ENCODE measurements around the gene BCL2.

Gene BCL2

DNA sequence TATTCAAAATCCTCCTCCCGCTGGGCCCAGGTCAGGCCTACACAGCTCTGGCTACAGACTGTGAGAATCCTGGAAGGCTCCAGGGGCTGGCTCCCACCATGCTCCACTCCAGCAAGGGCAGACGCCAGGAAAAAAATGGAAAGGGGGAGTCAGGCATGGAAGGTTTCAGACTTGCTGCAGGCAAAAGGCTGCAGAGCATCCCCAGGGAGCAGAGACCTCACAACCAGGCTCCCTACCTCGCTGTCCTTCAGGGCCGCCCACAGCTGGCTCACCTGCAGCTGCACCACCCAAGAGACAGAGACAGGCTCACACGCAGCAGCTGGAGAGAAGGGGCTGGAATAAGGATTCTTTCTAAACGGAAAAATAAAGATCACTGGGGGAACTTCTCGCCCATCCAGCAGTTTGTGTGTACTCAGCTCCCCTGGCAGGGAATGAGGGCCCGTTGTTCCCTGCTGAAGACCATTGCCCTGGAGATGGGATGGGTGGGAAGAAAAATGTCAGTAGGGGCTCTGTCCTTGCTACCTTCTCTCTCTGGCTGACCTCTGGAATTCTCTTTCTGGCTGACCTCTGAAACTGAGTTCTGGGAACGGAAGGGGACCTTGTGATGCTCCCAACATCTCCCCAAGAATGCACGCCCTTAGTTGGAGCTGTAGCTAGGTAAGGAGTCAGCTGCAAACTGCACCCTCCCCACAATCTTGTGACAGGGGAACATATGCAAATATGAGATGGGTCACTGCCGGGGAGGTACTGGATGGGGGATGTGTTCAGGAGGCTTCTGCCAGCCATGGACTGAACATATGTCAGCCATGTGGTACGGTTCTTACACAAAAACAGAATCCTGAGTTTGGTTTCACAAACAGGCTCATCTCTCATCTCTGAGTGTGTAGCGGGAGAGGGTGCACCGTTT lies 34.5 kb downstream of the BCL2 start:
- DNase-seq, result no peak

DNA sequence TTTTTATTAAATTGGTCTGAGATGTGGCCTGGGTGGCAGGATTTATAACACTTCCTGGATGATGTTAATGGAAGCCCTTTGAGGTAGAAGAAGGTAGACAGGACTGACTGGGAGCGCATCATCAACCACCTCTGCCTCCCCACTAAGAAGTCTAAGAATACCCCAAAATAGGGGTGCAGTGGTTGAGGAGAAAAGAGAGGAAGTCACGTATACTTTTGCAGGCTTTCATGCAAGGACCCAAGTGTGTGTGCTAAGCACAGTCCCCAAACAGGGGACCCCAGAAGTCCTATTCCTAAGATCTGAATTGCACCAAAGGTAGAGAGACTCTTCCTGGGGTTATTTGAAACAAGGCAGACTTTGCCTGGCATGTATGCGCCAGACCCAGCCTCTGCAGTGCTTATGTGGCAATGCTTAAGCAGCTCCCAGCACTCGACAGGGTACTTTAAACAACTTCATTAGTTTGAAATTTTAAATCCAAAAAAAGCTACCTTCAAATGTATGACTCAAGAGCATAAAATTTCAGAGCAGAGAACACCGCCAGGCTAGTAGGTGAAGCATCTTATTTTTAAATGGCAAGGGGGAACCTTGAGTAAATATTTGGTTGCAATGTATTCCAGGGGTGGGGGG lies 35.3 kb downstream of the BCL2 start:
- DNase-seq, result no peak

DNA sequence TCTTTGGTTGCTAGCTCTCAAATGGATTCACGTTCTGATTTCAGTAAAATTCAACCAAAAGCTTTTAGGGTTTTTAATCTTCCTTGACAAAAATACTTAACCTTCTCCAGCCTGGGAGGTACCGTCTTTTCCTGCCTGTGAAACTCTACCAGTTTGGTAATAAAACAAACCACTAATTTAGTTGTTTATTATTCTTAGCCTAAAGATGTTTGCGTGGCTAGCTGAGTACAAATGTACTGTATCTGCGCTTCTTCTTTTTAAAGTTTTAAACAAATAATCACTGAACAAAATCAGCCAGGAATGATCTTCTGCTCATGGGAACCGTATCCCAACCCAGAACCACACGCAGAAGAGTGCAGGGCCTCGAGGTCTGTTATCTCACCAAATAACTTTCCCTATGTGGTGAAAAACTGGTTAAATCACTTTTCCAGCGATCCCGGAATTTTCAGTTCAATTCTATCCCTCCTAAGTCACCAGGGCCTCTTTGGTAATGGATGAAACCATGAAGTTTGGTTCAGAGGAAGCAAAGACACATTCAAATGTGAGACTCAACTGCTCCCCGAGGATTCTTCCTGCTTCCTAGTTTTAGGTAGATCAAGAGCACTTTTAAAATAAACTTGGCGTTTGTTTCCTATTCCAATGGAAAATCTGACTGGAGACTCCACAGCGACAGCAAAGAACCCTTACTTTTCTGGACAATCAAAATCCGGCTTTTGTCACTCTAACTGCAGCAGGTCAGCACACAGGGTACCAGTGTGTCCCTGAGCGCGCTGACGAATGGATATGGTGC lies 36.1 kb downstream of the BCL2 start:
- no peak for DNase-seq

DNA sequence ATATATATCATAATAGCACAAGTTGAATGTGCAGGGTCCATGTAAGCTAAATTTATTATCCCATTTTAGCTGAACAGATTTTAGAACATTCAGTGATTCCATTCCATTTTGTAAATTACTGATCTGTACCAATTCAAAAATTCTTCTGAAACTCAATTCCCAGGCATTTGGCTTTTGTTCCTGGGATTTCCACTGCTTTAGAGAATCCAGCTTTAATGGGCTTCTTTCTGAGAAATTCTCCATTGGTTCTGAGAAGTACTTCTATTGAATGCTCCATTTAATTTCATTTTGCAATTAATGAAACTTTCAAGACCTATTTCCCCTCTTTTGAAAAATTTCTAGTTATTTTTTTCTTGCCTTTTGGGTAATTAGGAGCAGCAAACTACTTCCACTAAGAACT lies 36.8 kb downstream of the BCL2 start:
- DNase-seq, result no peak

DNA sequence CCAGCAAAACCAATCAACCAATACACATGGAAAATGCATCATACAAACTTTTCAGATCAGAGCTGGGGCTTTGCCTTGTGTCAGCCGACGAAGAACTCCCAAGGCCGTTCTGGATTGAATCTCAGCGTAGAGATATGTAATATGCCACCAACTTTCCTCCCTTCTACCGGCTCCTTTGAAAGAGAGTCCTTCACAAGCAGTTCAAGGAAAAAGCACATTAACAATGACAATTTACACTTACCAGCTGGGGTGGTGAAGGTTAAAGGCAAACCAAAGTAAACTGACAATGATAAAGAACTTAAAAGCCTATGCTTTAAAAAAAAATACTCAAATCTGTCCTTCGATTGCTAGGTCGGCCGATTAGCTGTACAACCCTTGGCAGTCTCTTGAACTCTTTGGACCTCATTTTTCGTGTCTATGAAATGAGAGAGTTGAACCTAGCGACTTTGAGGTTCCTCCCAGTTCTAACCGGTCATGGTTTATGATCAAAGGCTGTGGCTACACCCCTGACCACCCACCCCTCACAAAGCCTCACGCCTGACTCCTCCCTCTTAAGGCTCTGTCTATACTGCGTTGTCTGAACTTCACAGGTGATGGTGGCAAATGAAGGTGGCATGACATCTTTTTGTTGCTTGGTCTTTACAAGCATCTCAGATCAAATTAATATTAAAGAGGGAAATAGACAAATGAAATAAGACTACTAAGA lies 46.2 kb downstream of the BCL2 start:
- no peak for DNase-seq

DNA sequence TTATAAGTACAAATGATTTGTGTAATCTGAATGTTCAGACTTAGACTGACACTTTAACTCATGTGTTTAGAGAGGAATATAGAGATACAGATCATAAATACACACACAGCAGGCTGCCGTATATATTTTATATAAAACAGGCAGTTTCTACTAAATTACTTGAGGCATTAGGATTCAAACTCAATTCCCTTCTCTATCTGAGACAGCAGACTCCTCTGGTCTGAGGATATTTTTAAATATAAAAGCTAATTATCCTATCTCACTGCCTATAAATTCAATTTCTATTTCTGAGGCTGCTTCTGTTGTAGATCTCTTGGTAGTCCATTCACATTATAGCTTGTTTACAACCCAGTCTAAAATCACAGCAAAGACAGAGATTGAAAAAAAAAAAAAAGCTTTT lies 46.9 kb downstream of the BCL2 start:
- no peak for DNase-seq

DNA sequence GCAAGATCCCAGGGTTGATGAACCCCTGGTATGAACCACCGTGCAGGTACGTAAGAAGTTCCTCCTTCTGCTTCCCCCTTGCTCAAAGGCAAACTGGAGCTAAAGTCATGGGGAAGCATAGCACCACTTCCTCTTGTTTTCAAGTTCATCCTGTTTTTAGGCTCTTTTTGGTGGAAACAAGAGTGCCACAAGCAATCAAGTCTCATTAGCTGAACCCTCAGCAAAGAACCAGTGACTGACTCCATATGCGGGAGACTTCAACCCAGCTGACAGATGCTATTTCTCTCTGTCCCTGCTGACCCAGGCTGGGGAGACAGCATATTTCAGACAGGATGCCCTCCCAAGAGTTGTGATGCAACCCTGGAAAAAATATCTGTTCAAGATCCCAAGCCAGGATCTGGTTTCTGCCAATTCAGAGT lies 47.7 kb downstream of the BCL2 start:
- peak; percentile 52 for DNase-seq

DNA sequence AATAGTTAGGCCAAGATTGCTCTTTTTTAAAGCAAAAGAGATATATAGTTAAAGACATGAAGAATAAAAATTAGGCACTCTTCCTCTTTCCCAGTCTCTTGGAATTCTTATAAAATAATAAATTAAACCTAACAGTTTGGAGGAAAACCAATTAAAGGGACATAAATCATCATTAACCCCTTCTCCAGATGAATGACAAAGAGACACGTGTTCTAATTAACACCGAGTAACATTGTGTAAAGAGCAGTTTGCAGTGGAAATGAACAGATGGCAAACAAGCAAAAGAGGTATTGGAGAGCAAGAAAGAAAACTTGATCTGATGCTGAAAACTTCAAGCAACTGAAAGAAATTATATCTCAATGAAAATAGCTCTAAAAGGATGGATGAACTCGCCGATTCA lies 48.4 kb downstream of the BCL2 start:
- DNase-seq, result peak; percentile 79

DNA sequence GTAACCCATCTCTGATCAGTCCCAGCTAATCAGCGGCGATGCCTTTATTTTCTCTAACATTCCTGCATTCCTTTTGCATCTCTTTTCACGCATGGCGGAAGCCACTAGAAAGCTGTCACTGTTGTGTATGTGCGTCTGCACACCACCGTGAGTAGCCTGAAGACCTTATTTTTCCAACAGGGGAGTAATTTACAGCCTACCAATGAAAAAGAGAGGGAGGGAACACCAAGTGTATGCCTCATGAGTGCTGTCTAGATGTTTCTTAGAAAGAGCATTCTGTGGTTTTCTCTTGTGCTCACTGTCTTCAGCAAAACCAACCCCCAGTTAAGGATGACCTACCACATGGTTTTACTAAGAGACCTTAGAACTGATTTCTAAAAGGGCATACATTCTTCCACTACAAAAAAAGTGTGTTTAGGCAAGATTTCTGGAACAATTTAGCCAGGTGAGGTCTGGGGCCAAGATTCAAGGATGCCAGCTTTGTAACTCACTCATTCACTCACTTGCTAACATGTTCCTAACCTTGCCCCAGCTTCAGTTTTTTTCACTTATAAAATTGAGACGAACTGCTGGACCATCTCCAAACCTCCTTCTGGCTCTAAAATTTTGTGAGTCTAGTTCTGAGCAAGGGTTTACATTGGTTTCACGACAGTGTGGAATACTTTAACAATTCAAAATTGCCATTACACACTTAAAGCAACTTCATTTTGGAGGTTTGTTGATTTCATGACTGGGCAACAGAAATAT lies 51.4 kb downstream of the BCL2 start:
- DNase-seq, result no peak

DNA sequence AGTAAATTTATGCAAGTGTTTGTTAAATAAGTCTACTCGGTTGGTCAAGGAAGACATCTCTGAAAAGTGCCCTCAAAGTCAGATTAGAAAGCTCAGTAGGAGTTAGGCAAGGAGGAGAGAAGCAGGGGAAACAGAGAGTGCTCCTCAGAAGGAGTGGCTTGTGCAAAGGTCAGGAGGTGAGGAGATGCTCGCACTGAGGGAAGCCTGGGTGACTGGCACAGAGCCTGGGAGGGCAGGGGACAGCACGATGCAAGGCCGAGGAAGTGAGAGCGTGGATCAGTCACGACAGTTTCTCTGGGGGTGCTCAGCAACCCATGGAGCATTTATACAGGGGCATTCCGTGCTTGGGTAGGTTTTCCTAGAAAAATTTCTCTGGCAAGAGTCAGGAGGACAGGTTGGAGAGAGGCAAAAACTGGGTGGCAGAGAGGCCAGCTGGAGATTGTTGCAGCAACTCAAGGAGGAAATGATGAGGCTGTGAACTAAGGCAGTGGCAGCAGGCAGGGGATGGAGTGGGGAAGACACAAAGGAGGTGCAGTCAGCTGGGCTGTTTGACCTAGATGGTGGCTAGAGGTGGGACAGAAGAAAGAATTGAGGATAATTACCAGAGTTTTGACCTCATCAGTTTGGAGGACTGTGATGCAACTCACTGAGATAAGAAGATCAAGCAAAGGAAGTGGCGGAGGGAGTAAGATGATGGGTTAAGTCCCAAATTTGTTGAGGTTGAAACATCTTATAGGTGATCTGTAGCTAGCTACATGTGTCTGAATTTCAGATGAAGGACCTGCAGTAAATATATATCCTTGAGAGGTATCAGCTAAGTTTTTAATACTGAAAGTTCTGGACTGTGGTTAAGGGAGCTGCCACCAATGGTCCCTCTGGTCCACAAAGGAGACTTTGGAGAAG lies 52.4 kb downstream of the BCL2 start:
- DNase-seq, result no peak

DNA sequence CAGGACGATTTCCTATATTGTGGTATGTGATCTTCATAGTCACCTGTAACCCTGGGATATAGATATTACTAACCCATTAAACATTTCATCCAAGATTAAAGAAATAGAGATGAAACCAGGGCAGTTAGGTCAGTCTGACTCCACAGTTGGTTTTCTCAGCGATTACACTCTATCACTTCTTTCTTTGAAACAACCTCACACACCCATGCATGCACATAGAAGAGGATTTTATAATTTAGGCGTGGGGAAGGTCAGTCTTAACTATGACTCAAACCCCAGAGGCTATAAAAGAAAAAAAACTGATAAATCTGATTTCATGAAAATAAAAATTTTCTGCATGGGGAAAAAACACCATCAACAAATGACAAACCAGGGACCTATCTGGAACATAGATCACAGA lies 54.2 kb downstream of the BCL2 start:
- no peak for DNase-seq

DNA sequence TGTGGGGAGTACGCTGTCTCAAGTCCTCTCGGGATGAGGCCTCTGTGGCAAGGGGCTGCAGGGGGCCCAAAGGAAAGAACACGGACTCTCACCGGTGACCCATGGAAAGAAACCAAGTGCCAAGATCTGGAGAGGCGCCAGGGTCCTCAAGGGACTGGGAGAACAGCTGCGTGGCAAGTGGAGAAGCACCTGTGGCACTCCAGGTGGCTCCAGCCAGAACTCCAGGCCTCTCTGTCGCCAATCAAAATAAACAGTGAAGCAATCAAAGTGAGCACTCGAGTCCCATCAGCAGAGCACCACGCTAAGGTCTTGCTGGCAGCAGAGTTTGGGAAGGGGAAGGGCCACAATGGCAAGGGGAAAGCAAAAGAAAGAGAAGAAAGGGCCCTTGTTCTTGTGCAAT lies 54.7 kb downstream of the BCL2 start:
- DNase-seq, result peak; percentile 99

DNA sequence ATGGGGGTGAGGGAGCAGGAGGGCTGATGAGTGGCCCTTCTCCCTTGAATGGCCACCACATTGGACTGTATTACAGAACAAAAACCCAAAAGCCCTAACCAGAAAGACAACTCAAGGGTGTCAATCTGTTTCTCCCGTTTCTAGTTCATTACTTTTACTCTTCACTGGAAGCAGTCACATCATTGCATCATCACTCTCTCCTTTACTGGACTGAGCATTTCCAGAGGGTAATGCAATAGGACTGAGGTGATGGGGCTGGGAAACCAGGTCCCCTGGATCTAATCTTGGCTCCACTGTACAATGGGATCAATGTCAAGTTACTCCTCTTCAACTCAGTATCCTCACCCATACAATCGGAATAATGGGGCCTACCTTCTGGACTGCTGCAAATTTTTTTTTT lies 56.1 kb downstream of the BCL2 start:
- no peak for DNase-seq

DNA sequence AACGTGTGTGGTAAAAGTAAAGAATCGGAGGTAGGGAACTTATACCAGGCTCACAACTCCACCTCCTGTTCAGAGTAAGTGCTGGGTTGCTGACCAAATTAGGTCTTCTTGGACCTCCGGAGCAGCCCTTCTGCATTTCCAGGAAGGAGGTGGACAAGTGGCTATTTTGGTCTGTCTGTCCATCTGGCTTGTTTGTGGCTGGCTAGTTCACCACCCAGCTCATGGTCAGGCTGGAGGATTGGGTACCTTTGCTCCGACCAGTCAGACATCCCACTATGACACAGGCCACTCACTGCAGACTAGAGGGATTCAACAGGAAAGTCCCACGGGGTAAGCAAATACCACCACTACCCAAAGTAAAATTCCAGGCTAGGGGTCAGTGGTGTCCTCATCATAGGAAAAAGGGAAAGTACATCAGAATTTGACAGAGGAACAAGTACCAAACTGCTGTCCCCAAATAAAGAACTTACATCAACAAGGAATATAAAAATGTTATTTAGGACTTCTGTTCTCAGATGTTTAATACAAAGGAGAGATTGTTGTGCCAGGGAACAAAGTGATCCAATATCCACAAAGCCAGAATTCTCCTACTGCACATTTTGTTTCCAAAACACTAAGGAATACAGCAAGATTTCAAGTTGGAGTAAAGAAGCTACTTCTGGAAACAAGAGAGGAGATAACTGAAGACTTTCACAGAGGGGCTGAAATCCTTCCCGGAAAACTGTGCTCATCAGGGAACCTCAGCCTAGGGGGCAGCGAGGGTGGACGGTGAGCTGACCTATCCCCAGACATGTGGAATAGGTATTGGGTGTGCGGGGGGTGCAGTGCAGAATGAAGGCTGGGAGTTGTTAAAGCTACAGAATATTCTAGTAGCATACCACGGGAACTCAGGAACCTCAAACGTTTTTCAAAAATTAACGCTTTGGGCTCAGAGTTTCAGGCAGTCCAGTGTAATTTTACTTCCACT lies 56.9 kb downstream of the BCL2 start:
- DNase-seq, result no peak

DNA sequence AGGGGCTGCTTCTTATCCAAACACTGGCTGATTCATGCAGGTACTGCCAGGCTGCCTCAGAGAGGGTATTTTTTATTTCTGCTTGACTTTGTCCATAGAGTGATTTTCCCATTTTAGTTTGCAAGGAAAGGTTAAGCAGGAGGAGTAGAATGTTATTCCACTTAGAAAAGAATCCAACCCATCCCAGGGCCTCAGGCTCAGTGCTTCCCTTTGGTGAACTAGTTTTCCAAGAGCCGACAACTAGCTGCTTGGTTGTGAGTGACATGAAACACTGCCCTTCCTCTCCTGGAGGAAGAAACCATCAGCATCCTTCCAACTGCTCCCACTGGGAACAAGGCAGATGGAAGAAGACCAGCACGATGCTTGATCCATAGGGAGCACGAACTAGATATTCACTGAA lies 58.5 kb downstream of the BCL2 start:
- no peak for DNase-seq

DNA sequence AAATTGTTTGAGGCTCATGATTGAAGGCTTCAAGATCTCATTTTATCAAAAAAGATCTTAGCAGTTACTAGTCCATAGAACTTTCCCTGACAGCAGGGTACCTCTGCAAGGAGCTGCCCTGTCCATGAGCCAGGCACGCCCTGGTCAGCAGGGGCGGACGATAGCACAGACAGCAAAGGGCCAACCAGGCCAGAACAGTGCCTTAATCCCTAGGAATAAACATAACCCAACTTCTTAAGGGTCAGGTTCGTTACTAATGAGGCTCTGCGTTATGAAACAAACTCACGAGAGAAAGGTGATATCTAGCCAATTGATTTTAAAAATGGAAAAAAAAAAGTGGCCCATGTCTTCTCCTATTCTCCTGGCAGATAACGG lies 59.2 kb downstream of the BCL2 start:
- no peak for DNase-seq

DNA sequence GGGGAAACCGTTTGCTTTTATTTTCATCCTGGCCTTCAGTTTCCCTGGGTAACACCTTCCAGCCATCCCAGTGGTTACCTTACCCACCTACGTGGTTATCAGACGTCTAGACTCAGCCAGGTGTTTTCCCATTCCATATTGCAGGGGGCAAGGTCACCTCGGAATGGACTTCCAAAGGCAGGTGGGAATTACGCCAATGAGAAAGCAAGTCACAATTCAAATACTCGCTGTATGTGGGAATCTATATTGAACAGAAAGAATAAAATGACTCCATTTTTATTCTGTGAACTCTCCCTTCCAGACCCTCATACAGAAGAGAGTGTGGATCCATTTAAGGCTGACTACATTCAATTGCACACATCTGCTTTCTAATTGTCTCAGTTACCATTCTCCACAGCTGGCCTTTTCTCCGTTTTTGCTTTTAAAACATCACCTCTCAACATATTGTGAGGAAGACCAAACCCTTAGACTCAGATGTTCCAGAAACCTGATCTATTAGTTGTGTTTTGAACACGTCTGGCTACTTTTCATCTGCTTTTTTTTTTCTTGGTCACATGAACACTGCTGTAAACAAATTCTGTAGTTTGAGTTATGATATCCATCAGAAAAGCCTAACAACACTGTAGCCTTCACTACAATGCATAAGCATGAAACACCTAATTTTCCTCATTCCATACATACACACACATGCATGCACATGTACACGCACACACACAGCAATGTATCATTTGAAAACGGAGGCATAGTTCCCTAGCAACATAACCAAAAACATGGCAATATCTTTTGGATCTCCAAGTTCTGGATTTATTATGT lies 59.8 kb downstream of the BCL2 start:
- DNase-seq, result peak; percentile 96

DNA sequence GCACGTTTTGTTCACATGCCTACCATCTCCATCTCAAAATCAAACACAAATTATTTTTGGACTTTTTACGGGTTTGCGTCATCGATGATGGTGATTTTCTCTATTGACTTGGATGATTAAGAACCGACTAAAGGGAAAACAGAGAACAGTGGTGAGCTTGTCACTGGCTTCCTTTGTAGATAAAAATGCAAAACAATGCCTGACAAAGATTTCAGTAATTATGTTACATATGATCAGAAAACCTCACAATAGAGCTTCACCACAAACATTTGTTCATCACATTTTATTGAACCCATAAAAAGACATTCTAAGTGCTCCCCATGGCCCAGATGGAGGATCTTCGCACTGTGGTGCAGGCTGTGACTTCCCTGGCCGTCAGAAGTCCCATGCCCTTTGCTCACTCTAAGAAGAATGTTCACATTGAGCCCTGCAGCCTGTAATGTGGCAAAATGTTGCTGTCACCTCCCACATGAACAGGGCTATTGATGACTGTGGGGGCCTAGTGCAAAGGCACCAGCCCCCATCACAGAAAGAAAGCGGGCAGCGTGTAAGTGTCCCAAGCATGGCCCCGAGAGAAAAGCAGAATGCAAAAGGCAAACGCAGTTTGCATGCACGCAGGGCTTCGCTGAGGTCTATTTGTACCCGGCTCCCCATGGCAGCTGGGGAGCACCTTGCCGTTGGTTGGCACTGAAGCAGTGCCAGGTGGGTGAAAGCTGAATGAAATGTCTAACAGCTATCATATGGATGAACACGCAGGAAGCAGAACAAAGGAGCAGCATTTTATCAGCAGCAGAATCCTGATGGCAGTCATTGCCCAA lies 60.6 kb downstream of the BCL2 start:
- no peak for DNase-seq

Measured in NCI-H1105 treated with DMSO at 0.1 percent for 48 hours (cell line).